ENCODE results near the gene PRSS23. TPM values are rescaled to one million over a fixed set of nuclear protein-coding genes. Genes with fewer than 3 reads are reported as not detected.
"Not testable (repeated sequence)": the region's sequence is repeated elsewhere in the genome, so short reads cannot be mapped to it uniquely, and the experiment has no call there.

Gene PRSS23
- total RNA-seq, 4 donors from 2014 or later, result 28.8 to 126 (median 106) TPM

DNA sequence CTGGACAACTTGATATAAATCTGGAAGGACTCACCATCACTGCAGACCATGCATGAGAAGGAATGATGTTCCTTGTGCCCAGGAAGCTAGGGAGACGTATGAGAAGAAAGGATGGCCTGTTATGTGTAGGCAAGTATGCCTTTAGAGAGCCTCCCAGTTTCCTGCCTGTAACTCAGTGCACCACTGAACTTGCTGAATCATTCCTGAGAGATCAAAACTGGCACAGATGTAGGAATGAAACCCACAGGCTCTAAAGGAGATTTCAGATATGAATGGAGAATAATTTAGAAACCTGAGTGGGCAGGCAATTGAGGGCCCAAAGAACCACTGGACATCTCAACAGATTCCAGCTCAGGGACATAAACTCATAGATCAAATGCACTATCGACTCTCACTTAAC is 38.4 kb upstream of the PRSS23 start:
- DNase-seq, result no peak
- intact Hi-C loops (cut with DNase I; ENCODE audit: low total_unique reads), result no loop called here
- no peak overlapping the region for H3K4me3 ChIP-seq
- H3K9me3 ChIP-seq, result no peaks in the 10 kb centered on the region
- H3K27ac ChIP-seq, result no peak overlapping the region
- no peaks in the 10 kb centered on the region for H3K4me1 ChIP-seq
- TF ChIP-seq POLR2A (IDR thresholded peaks at IDR 0.05), result no peak
- TF ChIP-seq, protein P1, sequence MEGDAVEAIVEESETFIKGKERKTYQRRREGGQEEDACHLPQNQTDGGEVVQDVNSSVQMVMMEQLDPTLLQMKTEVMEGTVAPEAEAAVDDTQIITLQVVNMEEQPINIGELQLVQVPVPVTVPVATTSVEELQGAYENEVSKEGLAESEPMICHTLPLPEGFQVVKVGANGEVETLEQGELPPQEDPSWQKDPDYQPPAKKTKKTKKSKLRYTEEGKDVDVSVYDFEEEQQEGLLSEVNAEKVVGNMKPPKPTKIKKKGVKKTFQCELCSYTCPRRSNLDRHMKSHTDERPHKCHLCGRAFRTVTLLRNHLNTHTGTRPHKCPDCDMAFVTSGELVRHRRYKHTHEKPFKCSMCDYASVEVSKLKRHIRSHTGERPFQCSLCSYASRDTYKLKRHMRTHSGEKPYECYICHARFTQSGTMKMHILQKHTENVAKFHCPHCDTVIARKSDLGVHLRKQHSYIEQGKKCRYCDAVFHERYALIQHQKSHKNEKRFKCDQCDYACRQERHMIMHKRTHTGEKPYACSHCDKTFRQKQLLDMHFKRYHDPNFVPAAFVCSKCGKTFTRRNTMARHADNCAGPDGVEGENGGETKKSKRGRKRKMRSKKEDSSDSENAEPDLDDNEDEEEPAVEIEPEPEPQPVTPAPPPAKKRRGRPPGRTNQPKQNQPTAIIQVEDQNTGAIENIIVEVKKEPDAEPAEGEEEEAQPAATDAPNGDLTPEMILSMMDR (IDR thresholded peaks at IDR 0.05), result no peak
- H3K27me3 ChIP-seq, result no peaks in the 10 kb centered on the region
- H3K36me3 ChIP-seq, result no peaks in the 10 kb centered on the region

DNA sequence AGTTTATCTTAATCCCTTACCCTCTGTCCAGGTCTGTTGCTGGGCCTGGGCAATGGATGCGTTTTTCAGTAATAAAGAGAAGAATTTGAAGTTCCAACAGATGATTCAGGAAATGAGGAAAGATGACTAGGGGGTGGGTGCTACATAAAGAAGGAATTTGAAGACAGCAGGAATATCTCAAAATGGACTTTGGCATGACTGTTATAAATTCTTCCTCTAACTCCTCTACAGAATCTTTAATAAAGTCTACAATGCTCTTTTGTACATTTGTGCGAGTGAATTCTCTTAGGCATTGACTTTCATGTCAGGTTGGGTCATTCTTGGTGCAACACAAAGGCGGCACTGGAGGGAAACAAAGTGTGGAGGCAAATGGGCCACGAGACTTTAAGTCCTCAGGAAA is 35.1 kb upstream of the PRSS23 start:
- DNase-seq, result no peak
- Histone ChIP-seq H3K9me3 (no peaks in the 10 kb centered on the region), H3K36me3 (no peaks in the 10 kb centered on the region), H3K4me3 (no peak overlapping the region), H3K27ac (no peak overlapping the region), H3K4me1 (no peaks in the 10 kb centered on the region), H3K27me3 (no peaks in the 10 kb centered on the region)
- TF ChIP-seq POLR2A (IDR thresholded peaks at IDR 0.05), result no peak
- TF ChIP-seq, protein P1 (IDR thresholded peaks at IDR 0.05), result no peak
- intact Hi-C loops (cut with DNase I; ENCODE audit: low total_unique reads), result no loop called here

DNA sequence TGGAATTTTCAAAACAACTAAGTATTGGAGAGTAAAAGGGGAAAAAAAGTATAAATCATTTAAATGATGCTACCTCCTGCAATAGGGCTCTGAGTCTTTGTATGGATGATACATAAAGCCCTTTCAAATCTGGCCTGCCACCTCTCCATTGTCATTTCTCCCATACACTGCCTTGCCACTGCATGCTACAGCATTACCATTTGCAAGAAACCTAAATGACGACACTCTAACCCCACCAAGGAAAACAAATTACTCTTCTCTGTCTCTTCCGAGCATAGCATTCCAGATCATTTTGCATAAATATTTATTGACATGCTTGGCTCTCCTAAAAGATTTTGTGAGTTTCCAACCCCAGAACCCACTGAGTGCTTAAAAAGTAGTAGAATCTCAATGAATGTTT is 34.5 kb upstream of the PRSS23 start:
- H3K36me3 ChIP-seq, result no peaks in the 10 kb centered on the region
- H3K4me1 ChIP-seq, result no peaks in the 10 kb centered on the region
- no peaks in the 10 kb centered on the region for H3K27me3 ChIP-seq
- TF ChIP-seq, protein P1 (IDR thresholded peaks at IDR 0.05), result no peak
- no peak for TF ChIP-seq POLR2A (IDR thresholded peaks at IDR 0.05)
- intact Hi-C loops (cut with DNase I; ENCODE audit: low total_unique reads), result no loop called here
- H3K4me3 ChIP-seq, result no peak overlapping the region
- H3K9me3 ChIP-seq, result no peaks in the 10 kb centered on the region
- no peak overlapping the region for H3K27ac ChIP-seq
- no peak for DNase-seq

DNA sequence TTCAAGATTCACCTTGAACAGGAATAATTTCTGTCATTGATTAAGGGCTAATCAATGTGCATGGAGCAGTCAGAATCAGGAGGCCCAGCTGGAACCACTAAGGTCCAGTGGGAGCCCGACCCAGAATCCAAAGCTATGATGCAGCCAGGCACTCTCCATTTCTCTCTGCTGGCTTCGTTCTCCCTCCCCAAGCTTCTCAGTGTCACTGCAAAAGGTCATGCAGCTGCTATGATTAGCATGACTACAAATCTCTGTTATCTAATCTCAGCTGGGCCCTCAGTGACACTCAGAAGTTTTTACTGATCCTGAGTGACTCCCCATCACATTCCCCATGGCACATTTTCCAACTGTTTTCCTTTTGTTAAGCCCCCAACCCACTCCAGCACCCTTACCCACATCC is 31.1 kb upstream of the PRSS23 start:
- Histone ChIP-seq H3K9me3 (no peaks in the 10 kb centered on the region), H3K4me3 (no peak overlapping the region), H3K27me3 (no peaks in the 10 kb centered on the region), H3K36me3 (no peaks in the 10 kb centered on the region), H3K4me1 (no peaks in the 10 kb centered on the region), H3K27ac (no peak overlapping the region)
- no peak for DNase-seq
- intact Hi-C loops (cut with DNase I; ENCODE audit: low total_unique reads), result no loop called here
- TF ChIP-seq, protein P1 (IDR thresholded peaks at IDR 0.05), result no peak
- no peak for TF ChIP-seq POLR2A (IDR thresholded peaks at IDR 0.05)

DNA sequence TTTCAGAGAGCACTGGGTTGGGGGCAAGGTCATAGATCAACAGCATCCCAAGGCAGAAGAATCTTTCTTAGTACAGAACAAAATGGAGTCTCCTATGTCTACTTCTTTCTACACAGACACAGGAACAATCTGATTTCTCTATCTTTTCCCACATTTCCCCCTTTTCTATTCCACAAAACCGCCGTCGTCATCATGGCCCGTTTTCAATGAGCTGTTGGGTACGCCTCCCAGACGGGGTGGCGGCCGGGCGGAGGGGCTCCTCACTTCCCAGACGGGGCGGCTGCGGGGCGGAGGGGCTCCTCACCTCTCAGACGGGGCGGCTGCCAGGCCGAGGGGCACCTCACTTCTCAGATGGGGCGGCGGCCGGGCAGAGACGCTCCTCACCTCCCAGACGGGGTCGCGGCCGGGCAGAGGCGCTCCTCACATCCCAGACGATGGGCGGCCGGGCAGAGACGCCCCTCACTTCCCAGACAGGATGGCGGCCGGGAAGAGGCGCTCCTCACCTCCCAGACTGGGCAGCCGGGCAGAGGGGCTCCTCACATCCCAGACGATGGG is 29.8 kb upstream of the PRSS23 start:
- H3K27me3 ChIP-seq; intact Hi-C loops (cut with DNase I; ENCODE audit: low total_unique reads); H3K36me3 ChIP-seq; H3K4me1 ChIP-seq; DNase-seq; H3K27ac ChIP-seq; H3K9me3 ChIP-seq; H3K4me3 ChIP-seq: not testable (repeated sequence)

DNA sequence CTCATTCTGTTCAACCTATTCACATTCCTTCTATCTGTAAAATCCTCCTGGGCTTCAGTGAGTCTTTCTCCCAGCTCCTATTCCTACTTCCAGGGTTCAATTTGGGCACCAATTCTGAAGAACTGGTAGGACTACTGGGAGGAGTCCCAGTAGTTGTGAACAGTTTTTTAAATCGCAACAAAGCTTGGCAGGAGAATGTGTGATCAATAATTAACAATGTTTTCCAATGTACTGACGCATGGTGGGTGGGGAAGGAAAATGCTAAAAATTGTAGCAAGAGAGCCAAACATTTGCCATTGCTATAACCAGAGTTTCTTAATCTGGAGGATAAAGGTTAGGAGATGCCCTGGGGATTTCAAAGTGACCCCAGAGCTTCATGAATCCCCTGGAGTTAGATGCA is 27.3 kb upstream of the PRSS23 start:
- TF ChIP-seq, protein P1 (IDR thresholded peaks at IDR 0.05), result no peak
- no peak for TF ChIP-seq POLR2A (IDR thresholded peaks at IDR 0.05)
- no peak for DNase-seq
- Histone ChIP-seq H3K27ac (no peak overlapping the region), H3K9me3 (no peaks in the 10 kb centered on the region), H3K27me3 (no peaks in the 10 kb centered on the region), H3K4me3 (no peak overlapping the region), H3K36me3 (no peaks in the 10 kb centered on the region), H3K4me1 (no peaks in the 10 kb centered on the region)
- intact Hi-C loops (cut with DNase I; ENCODE audit: low total_unique reads), result no loop called here
